Measurements from ENCODE around the gene BDH2. TPM values are rescaled to one million over a fixed set of nuclear protein-coding genes. Genes with fewer than 3 reads are reported as not detected.

BDH2 gene
- total RNA-seq, 1 experiment from 2014 or later, result 19.7 TPM

DNA sequence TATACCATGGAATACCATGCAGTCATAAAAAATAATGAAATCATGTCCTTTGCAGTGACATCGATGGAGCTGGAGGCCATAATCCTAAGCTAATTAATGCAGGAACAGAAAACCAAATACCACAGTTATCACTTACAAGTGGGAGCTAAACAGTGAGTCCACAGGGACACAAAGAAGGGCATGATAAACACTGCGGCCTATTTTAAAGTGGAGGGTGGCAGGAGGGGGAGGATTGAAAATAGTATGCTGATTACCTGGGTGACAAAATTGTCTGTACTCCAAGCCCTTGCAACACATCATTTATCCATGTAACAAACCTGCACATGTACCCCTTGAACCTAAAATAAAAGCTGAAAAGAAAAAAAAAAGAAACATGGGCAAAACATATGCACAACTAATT, 63.5 kb downstream of the BDH2 start:
- H3K4me3 Mint-ChIP-seq (ENCODE audit: unreplicated experiment), result no peak overlapping the region
- Histone ChIP-seq H3K4me1 (no peaks in the 10 kb centered on the region), H3K36me3 (ENCODE audit: control insufficient read depth, insufficient read depth, low read length) (no peaks in the 10 kb centered on the region), H3K27me3 (replicated peaks; ENCODE audit: control insufficient read depth, insufficient read depth, low read length) (no peaks in the 10 kb centered on the region), H3K4me3 (ENCODE audit: low read depth, low read length) (no peak overlapping the region), H3K9me3 (no peaks in the 10 kb centered on the region)
- BruUV-seq (replicated peaks), result no TSS peak
- intact Hi-C loops (cut with micrococcal nuclease; ENCODE audit: unreplicated experiment), result no loop called here
- no peak for DNase-seq
- no peaks in the 10 kb centered on the region for H3K9me3 Mint-ChIP-seq (ENCODE audit: unreplicated experiment)
- no peaks in the 10 kb centered on the region for H3K27me3 Mint-ChIP-seq (ENCODE audit: insufficient read depth, unreplicated experiment)
- TF ChIP-seq, protein P1, sequence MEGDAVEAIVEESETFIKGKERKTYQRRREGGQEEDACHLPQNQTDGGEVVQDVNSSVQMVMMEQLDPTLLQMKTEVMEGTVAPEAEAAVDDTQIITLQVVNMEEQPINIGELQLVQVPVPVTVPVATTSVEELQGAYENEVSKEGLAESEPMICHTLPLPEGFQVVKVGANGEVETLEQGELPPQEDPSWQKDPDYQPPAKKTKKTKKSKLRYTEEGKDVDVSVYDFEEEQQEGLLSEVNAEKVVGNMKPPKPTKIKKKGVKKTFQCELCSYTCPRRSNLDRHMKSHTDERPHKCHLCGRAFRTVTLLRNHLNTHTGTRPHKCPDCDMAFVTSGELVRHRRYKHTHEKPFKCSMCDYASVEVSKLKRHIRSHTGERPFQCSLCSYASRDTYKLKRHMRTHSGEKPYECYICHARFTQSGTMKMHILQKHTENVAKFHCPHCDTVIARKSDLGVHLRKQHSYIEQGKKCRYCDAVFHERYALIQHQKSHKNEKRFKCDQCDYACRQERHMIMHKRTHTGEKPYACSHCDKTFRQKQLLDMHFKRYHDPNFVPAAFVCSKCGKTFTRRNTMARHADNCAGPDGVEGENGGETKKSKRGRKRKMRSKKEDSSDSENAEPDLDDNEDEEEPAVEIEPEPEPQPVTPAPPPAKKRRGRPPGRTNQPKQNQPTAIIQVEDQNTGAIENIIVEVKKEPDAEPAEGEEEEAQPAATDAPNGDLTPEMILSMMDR (IDR thresholded peaks at IDR 0.05; ENCODE audit: insufficient read depth in 1 of 2, low read depth in 1 of 2, low read length in 1 of 2, severe bottlenecking in 1 of 2, unreplicated experiment in 1 of 2), result no peak
- POLR2A ChIA-PET, result no interaction called here
- H3K27ac Mint-ChIP-seq (ENCODE audit: unreplicated experiment), result no peak overlapping the region
- H3K4me1 Mint-ChIP-seq (ENCODE audit: low read depth, unreplicated experiment), result no peaks in the 10 kb centered on the region
- H3K36me3 Mint-ChIP-seq (ENCODE audit: insufficient read depth, unreplicated experiment), result no peaks in the 10 kb centered on the region
- CTCF ChIA-PET, result no interaction called here

DNA sequence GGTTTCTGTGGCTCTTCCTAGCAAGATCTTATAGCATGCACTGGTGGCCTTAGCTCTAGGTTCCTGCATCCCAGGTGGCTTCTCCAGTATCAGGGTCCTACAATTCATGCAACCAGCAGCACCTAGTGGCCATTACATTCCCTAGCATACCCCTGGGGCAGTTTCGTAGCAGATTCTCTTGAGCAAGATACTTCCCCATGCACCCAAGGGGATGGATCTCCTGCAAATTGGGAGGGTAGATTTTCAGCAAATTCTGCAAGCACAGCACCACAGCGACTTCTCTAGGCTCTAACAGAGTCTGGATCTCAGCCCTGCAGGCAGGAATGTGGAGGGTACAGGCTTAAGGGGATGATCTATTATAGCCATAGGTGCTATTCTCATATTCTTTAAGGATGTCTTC, 67.1 kb downstream of the BDH2 start:
- H3K27ac Mint-ChIP-seq (ENCODE audit: unreplicated experiment), result no peak overlapping the region
- H3K36me3 Mint-ChIP-seq (ENCODE audit: insufficient read depth, unreplicated experiment), result no peaks in the 10 kb centered on the region
- H3K4me3 Mint-ChIP-seq (ENCODE audit: unreplicated experiment), result no peak overlapping the region
- DNase-seq, result peak; percentile 59 to 64
- no TSS peak for BruUV-seq (replicated peaks)
- no peaks in the 10 kb centered on the region for H3K27me3 Mint-ChIP-seq (ENCODE audit: insufficient read depth, unreplicated experiment)
- H3K27me3 ChIP-seq (replicated peaks; ENCODE audit: control insufficient read depth, insufficient read depth, low read length), result no peaks in the 10 kb centered on the region
- no peaks in the 10 kb centered on the region for H3K4me1 ChIP-seq
- no peaks in the 10 kb centered on the region for H3K36me3 ChIP-seq (ENCODE audit: control insufficient read depth, insufficient read depth, low read length)
- ChIA-PET CTCF (interaction anchor here (0.8 to 1.2 kb wide), 3 partner anchors 14 to 412 kb away, joined by 3 to 8 read pairs (median 5); no protein-coding TSS in a partner anchor), POLR2A (interaction anchor here (0.6 kb wide), 2 partner anchors 18 to 40 kb away, joined by 3 to 13 read pairs; no protein-coding TSS in a partner anchor)
- intact Hi-C loops (cut with micrococcal nuclease; ENCODE audit: unreplicated experiment), result loop anchor here (1.0 kb wide), 2 partner anchors 59 to 409 kb away; no protein-coding TSS in a partner anchor
- no peak overlapping the region for H3K4me3 ChIP-seq (ENCODE audit: low read depth, low read length)
- no peaks in the 10 kb centered on the region for H3K9me3 Mint-ChIP-seq (ENCODE audit: unreplicated experiment)
- TF ChIP-seq, protein P1 (IDR thresholded peaks at IDR 0.05; ENCODE audit: insufficient read depth in 1 of 2, low read depth in 1 of 2, low read length in 1 of 2, severe bottlenecking in 1 of 2, unreplicated experiment in 1 of 2), result peak; percentile 47 to 69
- H3K4me1 Mint-ChIP-seq (ENCODE audit: low read depth, unreplicated experiment), result no peaks in the 10 kb centered on the region
- no peaks in the 10 kb centered on the region for H3K9me3 ChIP-seq

- intact Hi-C loops (cut with micrococcal nuclease; ENCODE audit: unreplicated experiment), result no loop called here
- Mint-ChIP-seq H3K27ac (ENCODE audit: unreplicated experiment) (no peak overlapping the region), H3K36me3 (ENCODE audit: insufficient read depth, unreplicated experiment) (no peaks in the 10 kb centered on the region), H3K4me1 (ENCODE audit: low read depth, unreplicated experiment) (no peaks in the 10 kb centered on the region), H3K9me3 (ENCODE audit: unreplicated experiment) (no peaks in the 10 kb centered on the region), H3K27me3 (ENCODE audit: insufficient read depth, unreplicated experiment) (no peaks in the 10 kb centered on the region), H3K4me3 (ENCODE audit: unreplicated experiment) (no peak overlapping the region)
- no TSS peak for BruUV-seq (replicated peaks)
- POLR2A ChIA-PET, result no interaction called here
- Histone ChIP-seq H3K4me3 (ENCODE audit: low read depth, low read length) (no peak overlapping the region), H3K9me3 (no peaks in the 10 kb centered on the region), H3K27me3 (replicated peaks; ENCODE audit: control insufficient read depth, insufficient read depth, low read length) (no peaks in the 10 kb centered on the region), H3K36me3 (ENCODE audit: control insufficient read depth, insufficient read depth, low read length) (no peaks in the 10 kb centered on the region), H3K4me1 (no peaks in the 10 kb centered on the region)
- CTCF ChIA-PET, result no interaction called here
- no peak for DNase-seq
- TF ChIP-seq, protein P1 (IDR thresholded peaks at IDR 0.05; ENCODE audit: insufficient read depth in 1 of 2, low read depth in 1 of 2, low read length in 1 of 2, severe bottlenecking in 1 of 2, unreplicated experiment in 1 of 2), result no peak
These were observed 68.8 kb downstream of the BDH2 start for GRCh38 chr4:103030791-103031190.

Measured in Caco-2 (cell line).